Measurements from ENCODE around the gene CARS2. TPM values are rescaled to one million over a fixed set of nuclear protein-coding genes. Genes with fewer than 3 reads are reported as not detected.
"Not testable (repeated sequence)": the region's sequence is repeated elsewhere in the genome, so short reads cannot be mapped to it uniquely, and the experiment has no call there.

Gene CARS2
- total RNA-seq, 4 donors from 2014 or later, result 33.9 to 64.7 (median 51.8) TPM

DNA sequence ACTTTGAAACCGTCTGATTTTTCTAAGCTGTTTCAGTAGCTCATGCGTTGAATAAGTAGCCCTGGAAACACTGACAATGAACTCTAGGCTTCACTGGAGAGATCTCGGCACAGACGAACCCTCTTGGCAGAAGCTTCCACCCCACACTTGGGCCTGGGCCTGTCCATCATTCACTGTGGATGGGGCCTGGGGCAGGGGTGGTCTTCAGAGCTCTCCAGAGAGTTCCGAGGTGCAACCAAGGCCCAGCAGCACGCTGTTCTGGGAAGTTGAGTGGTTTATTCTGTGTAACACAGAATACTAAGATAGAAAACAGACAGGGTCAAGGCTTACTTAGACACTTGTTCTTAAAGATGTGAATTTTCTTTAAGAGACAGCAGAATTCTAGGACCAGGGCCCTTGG lies 68.6 kb downstream of the CARS2 start:
- TF ChIP-seq, protein P1, sequence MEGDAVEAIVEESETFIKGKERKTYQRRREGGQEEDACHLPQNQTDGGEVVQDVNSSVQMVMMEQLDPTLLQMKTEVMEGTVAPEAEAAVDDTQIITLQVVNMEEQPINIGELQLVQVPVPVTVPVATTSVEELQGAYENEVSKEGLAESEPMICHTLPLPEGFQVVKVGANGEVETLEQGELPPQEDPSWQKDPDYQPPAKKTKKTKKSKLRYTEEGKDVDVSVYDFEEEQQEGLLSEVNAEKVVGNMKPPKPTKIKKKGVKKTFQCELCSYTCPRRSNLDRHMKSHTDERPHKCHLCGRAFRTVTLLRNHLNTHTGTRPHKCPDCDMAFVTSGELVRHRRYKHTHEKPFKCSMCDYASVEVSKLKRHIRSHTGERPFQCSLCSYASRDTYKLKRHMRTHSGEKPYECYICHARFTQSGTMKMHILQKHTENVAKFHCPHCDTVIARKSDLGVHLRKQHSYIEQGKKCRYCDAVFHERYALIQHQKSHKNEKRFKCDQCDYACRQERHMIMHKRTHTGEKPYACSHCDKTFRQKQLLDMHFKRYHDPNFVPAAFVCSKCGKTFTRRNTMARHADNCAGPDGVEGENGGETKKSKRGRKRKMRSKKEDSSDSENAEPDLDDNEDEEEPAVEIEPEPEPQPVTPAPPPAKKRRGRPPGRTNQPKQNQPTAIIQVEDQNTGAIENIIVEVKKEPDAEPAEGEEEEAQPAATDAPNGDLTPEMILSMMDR (IDR thresholded peaks at IDR 0.05), result no peak
- TF ChIP-seq POLR2A (IDR thresholded peaks at IDR 0.05), result no peak
- WGBS, 2 donors, result 89% methylated on average over 6 of the region's 6 CpGs
- H3K4me3 ChIP-seq (ENCODE audit: low read depth, poor library complexity, severe bottlenecking), result no peak overlapping the region
- no peak for DNase-seq (ENCODE audit: low spot score in 2 of 2)
- intact Hi-C loops (cut with DNase I; ENCODE audit: low total_unique reads), result no loop called here

DNA sequence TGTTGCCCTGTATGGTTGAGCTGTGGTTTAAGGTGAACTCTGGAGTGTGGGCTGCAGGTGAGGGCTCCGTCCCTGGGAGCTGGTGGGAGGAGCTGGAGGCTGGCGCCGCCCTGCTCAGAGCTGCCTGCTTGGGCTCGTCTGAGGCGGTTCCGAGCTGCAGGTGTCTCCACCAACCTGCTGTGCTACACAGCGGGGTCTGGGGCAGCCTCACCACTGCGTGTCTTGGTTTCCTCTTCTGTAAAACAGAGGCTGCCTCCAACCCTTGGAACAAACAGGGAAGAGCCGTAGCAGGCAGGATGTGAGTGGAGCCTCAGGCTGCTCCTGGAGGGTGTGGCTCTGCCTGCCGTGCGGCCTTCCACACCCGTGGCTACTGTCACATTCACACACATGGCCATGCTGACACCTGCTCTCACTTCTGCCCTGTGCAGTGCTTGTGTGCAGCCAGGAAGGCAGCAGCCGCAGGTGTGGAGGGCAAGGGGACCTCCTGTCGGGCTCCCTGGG lies 69.2 kb downstream of the CARS2 start:
- TF ChIP-seq, protein P1 (IDR thresholded peaks at IDR 0.05), result no peak
- TF ChIP-seq POLR2A (IDR thresholded peaks at IDR 0.05), result no peak
- intact Hi-C loops (cut with DNase I; ENCODE audit: low total_unique reads), result no loop called here
- DNase-seq (ENCODE audit: low spot score in 2 of 2), result no peak
- no peak overlapping the region for H3K4me3 ChIP-seq (ENCODE audit: low read depth, poor library complexity, severe bottlenecking)
- 57 to 71% methylated on average over 10 to 14 of the region's 14 CpGs for WGBS, 2 donors

DNA sequence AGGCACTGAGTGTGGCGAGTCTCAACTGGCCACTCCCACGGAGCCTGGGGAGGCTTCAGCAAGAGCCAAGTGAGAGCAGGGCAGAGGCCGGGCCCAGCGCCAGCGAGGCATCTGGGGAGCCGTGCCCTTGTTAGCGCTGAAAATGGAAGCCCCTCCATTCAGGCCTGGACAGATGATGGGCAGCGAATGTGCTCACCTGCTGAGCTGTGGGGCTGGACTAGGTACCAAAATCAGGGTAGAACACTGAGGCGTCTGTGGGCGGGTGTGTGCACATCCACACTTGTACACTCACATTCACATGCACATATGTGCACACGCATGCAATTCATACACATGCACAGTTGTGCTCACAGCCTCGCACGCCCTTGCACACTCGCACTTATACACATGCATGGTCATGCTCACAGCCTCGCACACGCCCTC lies 69.9 kb downstream of the CARS2 start:
- intact Hi-C loops (cut with DNase I; ENCODE audit: low total_unique reads), result no loop called here
- 83 to 86% methylated on average over 16 of the region's 16 CpGs for WGBS, 2 donors
- no peak overlapping the region for H3K4me3 ChIP-seq (ENCODE audit: low read depth, poor library complexity, severe bottlenecking)
- TF ChIP-seq, protein P1 (IDR thresholded peaks at IDR 0.05), result no peak
- TF ChIP-seq POLR2A (IDR thresholded peaks at IDR 0.05), result no peak
- DNase-seq (ENCODE audit: low spot score in 2 of 2), result no peak

DNA sequence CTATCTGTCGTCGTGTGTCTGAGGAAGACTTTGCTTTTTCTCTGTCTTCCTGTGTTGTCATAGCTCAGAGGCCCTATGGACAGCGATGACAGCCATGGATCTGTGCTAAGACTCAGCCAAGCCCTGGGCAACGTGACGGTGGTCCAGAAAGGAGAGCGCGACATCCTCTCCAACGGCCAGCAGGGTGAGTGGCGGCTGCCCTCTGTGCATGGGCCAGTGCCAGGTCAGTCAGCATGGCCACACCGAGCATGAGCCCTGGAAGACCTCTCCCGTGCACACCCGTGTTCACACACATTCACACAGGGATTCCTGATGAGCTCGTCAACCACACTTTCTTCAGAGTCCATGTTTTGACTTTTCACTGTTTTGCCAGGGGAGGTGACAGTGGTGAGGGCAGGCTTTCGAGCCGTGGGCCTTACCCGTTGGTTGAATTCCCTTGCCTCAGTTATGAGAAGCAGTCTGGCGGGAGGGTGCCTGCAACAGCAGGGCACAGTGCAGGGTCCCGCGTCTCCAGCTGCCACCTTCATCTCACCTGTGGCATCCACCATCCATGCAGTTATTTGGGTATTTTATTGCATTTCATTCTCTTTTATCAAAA lies 70.4 kb downstream of the CARS2 start:
- no peak for DNase-seq (ENCODE audit: low spot score in 2 of 2)
- no peak overlapping the region for H3K4me3 ChIP-seq (ENCODE audit: low read depth, poor library complexity, severe bottlenecking)
- intact Hi-C loops (cut with DNase I; ENCODE audit: low total_unique reads), result no loop called here
- 91 to 93% methylated on average over 19 of the region's 19 CpGs for WGBS, 2 donors
- TF ChIP-seq POLR2A (IDR thresholded peaks at IDR 0.05), result no peak
- TF ChIP-seq, protein P1 (IDR thresholded peaks at IDR 0.05), result no peak

DNA sequence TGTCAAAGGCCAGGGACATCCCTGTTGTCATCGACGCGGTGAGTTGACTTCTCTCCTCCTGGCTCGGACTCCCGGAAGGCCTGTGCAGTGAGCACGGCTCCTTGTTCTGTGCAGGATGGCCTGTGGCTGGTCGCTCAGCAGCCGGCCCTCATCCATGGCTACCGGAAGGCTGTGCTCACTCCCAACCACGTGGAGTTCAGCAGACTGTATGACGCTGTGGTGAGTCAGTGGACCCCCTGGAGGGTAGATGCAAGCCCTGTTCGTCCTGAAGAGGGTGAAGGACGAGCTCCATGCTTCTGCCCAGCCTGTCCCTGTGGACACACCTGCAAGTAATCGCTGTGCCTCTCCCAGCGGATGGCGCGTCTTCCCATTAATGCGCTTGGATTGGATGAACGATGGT lies 71.4 kb downstream of the CARS2 start:
- no peak for TF ChIP-seq POLR2A (IDR thresholded peaks at IDR 0.05)
- TF ChIP-seq, protein P1 (IDR thresholded peaks at IDR 0.05), result no peak
- DNase-seq (ENCODE audit: low spot score in 2 of 2), result no peak
- WGBS, 2 donors, result 95 to 96% methylated on average over 11 to 19 of the region's 19 CpGs
- H3K4me3 ChIP-seq (ENCODE audit: low read depth, poor library complexity, severe bottlenecking), result no peak overlapping the region
- intact Hi-C loops (cut with DNase I; ENCODE audit: low total_unique reads), result no loop called here

DNA sequence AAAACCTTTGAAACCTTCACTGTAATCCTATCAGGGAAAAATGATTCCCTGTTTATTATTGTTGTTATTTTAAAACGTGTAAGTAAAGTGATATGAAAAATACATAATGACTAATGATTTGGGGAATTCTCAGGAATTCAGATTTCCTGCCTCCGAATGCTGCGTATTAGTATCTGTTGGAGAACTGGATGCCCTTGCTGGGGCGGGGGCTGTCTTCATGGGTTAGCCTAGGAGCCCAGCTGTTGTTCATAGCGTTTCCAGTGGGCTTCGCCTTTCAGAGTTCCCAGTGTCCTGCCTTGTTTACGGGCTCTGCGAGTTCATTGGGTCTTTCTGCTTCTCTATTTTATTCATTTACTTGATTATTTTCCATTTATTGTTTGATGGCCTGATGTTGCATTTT lies 72.1 kb downstream of the CARS2 start:
- 89 to 93% methylated on average over 8 of the region's 8 CpGs for WGBS, 2 donors
- intact Hi-C loops (cut with DNase I; ENCODE audit: low total_unique reads), result no loop called here
- DNase-seq (ENCODE audit: low spot score in 2 of 2), result no peak

DNA sequence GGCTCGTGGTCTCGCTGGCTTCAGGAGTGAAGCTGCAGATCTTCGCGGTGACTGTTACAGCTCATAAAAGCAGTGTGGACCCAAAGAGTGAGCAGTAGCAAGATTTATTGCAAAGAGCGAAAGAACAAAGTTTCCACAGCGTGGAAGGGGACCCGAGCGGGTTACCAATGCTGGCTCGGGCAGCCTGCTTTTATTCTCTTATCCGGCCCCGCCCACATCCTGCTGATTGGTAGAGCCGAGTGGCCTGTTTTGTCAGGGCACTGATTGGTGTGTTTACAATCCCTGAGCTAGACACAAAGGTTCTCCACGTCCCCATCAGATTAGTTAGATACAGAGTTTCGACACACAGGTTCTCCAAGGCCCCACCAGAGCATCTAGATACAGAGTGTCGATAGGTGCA lies 73.7 kb downstream of the CARS2 start:
- WGBS, 2 donors, result 92 to 95% methylated on average over 15 of the region's 15 CpGs
- peak in 1 of 2 donors; percentile 36 for DNase-seq (ENCODE audit: low spot score in 2 of 2)
- intact Hi-C loops (cut with DNase I; ENCODE audit: low total_unique reads); H3K4me3 ChIP-seq (ENCODE audit: low read depth, poor library complexity, severe bottlenecking): not testable (repeated sequence)

More for the DNA sequence above, 72.1 kb downstream of the CARS2 start:
- H3K4me3 ChIP-seq (ENCODE audit: low read depth, poor library complexity, severe bottlenecking), result no peak overlapping the region
- no peak for TF ChIP-seq POLR2A (IDR thresholded peaks at IDR 0.05)
- TF ChIP-seq, protein P1 (IDR thresholded peaks at IDR 0.05), result no peak
